HPDE6-E6E7 (cell line): ENCODE data around the gene ZC3H8.
"Not testable (repeated sequence)": the region's sequence is repeated elsewhere in the genome, so short reads cannot be mapped to it uniquely, and the experiment has no call there.

Experiments
- DNase-seq: peaks from one replicate; pipeline ENCODE4 v3.0.0; 2011; ENCODE audit warnings: missing footprints; ENCODE audit errors: extremely low spot score

The ZC3H8 gene

GRCh38 chr2:112259509-112260294 lies 4.9 kb upstream of the ZC3H8 start:
- DNase-seq: peak; percentile 56

DNA sequence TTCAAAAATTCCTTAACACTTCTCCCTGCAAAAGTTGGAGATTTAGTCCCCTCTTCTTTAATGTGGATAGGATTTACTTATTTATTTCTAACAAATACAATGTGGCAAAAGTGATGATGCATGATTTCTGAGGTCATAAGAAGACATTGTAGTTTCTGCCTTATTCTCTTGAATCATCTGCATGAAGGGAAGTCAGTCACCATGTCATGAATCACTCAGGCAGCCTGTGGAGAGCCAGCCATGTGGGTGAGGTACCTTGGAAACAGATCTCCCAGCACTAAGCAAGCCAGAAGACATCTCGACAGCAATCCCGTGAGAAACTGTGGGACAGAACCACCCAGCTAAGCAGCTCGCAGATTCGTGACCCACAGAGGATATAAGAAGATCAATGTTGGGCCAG lies 2.7 kb upstream of the ZC3H8 start:
- DNase-seq: no peak

GRCh38 chr2:112256654-112257053 lies 1.8 kb upstream of the ZC3H8 start:
- DNase-seq: no peak

- DNase-seq: no peak
These were observed 1.0 kb upstream of the ZC3H8 start for GRCh38 chr2:112255875-112256274.

GRCh38 chr2:112253261-112253815 lies 1.5 kb downstream of the ZC3H8 start:
- DNase-seq: no peak

- no peak for DNase-seq
These were observed 3.6 kb downstream of the ZC3H8 start for GRCh38 chr2:112251271-112251670.

GRCh38 chr2:112244854-112245253 lies 10.0 kb downstream of the ZC3H8 start:
- no peak for DNase-seq

DNA sequence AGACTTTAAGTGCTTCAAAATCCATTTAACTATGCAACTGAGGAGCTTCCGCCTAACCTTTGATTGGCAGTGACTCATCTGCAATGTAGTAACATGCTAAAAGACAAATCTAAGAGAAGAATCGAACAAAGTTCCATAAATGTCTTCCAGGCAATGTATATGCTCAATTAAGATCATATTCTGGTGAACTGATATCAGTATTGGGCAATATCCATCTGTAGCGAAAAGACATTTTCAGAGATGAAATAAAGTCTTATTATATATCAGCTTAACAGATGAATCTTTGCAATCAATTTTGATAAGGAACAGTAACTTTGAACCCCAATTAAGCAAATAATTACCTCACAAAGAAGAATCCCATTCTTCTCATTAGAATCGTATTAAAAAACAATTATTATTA lies 11.6 kb downstream of the ZC3H8 start:
- no peak for DNase-seq

- DNase-seq: no peak
These were observed 12.5 kb downstream of the ZC3H8 start for GRCh38 chr2:112242384-112242783.

- DNase-seq: no peak
These were observed 15.0 kb downstream of the ZC3H8 start for GRCh38 chr2:112239862-112240261.

- DNase-seq: no peak
These were observed 24.5 kb downstream of the ZC3H8 start for GRCh38 chr2:112230371-112230770.

GRCh38 chr2:112229348-112229747 lies 25.5 kb downstream of the ZC3H8 start:
- DNase-seq: peak; percentile 82

DNA sequence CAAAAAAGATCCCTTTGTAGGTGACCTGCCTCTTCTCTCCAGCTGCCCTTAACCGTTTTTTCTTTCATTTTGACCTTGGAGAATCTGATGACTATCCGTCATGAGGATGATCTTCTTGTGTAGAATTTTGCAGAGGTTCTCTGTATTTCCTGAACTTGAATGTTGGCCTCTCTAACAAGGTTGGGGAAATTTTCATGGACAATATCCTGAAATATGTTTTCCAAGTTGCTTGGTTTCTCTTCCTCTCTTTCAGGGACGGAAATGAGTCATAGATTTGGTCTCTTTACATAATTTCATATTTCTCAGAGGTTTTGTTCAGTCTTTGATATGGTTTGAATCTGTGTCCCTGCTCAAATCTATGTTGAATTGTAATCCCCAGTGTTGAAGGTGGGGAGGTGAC lies 34.0 kb downstream of the ZC3H8 start:
- no peak for DNase-seq

- no peak for DNase-seq
These were observed 34.7 kb downstream of the ZC3H8 start for GRCh38 chr2:112220186-112220585.

DNA sequence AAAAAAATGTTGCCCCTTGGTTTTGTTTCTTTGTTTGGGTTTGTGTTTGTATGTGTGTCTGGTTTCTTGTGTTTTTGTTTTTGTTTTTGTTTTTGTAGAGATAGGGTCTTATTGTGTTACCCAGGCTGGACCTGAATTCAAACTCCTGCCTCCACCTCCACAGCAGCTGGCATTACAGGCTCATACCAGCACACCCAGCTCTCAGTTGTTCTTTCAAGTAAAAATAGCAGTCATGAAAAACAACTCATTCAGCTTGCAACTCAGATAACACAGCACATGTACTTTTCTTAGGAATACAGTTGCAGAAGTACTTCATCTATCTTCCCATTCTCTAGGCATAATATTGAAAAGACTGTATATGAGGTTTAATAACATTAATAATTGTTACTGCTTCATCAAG lies 37.0 kb downstream of the ZC3H8 start:
- DNase-seq: no peak

DNA sequence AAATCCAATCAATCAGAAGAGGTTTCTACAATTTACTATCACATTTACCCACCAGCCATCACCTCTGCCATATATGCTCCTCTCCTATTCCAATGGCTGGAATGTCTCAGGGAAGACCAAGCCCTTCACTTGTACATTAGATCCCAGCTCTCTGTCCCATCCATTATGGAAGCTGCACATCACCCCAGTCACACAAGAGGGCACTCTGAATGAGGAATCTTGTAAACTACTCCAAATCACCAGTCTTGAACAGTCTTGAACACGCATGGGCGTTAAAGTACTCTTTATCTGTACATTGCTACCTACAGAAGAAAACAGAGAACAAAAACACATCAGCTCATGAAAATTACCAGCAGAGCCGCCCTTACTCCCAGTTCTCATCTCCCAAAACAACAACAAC lies 38.7 kb downstream of the ZC3H8 start:
- DNase-seq: no peak

DNA sequence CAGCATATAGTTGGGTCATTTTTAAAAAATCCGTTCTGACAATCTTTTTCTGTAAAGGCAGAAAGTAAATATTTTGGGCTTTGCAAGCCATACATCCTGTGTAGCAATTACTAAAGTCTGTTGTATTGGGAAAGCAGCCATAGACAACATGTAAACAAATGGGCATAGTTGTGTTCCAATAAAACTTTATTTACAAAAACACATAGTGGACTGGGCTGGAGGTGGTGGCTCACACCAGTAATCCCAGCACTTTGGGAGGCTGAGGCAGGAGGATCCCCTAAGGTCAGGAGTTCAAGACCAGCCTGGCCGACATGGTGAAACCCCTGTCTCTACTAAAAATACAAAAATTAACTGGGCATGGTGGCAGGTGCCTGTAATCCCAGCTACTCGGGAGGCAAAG lies 46.9 kb downstream of the ZC3H8 start:
- DNase-seq: not testable (repeated sequence)

- no peak for DNase-seq
These were observed 50.4 kb downstream of the ZC3H8 start for GRCh38 chr2:112204411-112204810.

DNA sequence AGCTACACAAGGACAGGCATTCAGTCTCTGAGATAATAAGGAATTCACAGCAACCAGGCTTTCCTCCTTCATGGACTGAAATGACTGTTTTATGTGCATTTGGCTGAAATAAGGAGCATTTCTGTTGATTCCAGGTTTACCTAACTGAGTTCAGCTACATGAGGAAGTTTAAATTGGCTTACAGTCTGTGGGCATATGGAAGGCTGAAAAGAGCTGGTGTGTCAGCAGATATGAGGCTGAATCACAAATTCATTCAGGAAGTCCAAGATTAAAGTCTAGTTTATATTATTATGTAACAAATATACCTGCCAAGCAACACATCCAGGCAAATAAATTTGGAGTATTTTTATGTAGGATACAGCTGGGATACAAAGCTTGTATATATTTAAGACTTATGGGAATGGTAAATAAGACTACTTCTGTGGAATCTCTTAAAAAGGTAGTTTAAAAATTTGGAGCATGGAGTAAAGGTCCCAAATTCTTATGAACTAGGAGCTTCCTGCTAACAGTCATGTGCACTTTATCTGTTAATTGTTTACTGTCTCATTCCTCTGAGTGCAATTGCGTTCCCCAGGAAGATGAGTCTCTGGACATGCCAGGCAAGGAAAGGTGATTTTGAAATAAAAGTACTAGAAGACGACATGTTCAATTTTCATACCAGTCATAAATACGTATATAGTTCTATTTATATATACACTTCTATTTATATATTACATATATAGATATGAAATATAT lies 53.0 kb downstream of the ZC3H8 start:
- no peak for DNase-seq

DNA sequence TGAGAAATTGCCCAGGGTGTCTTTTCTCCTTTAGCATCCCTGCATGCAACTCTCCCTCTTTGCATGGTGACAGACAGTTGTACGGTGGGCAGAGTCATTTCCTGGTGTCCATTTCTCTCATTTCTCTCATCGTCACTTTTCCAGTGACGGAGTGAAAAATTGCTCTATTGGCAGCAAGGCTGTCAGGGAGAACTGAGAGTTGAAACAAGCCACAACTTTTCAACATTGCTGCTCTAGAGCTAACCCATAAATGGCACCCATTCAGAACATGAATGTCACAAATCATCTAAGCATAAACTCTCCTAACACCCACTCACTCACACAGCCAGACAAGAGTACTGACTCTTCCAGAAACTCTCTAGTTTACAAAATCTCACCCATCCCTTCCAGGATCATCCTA lies 55.7 kb downstream of the ZC3H8 start:
- DNase-seq: no peak

- DNase-seq: no peak
These were observed 56.1 kb downstream of the ZC3H8 start for GRCh38 chr2:112198780-112199179.

- no peak for DNase-seq
These were observed 57.0 kb downstream of the ZC3H8 start for GRCh38 chr2:112197868-112198267.

- no peak for DNase-seq
These were observed 58.9 kb downstream of the ZC3H8 start for GRCh38 chr2:112195950-112196349.
